Measurements from ENCODE around the gene CRISPLD2.

CRISPLD2 gene

GRCh38 chr16:84800158-84800978 is 19.4 kb upstream of the CRISPLD2 start:
- peaks cover 2 to 9% of the 10 kb centered on the region in 2 experiments for H3K4me1 ChIP-seq (ENCODE audit: control insufficient read depth in 1 of 2, insufficient read depth in 1 of 2, low read depth in 1 of 2, low read length in 1 of 2)
- no peaks in the 10 kb centered on the region for H3K27me3 ChIP-seq
- no peaks in the 10 kb centered on the region for H3K36me3 ChIP-seq
- H3K9me3 ChIP-seq, result no peaks in the 10 kb centered on the region
- peak overlapping the region; percentile 7 for H3K27ac ChIP-seq
- H3K4me3 ChIP-seq (ENCODE audit: low read depth in 1 of 2, low read length in 1 of 2), result no peak overlapping the region
- TF ChIP-seq CTCF (IDR thresholded peaks at IDR 0.05), result no peak

GRCh38 chr16:84803146-84803545 is 16.6 kb upstream of the CRISPLD2 start:
- Histone ChIP-seq H3K9me3 (no peaks in the 10 kb centered on the region), H3K4me1 (ENCODE audit: control insufficient read depth in 1 of 2, insufficient read depth in 1 of 2, low read depth in 1 of 2, low read length in 1 of 2) (peaks cover 30% of the 10 kb centered on the region in 2 experiments), H3K27ac (no peak overlapping the region), H3K4me3 (ENCODE audit: low read depth in 1 of 2, low read length in 1 of 2) (no peak overlapping the region), H3K36me3 (no peaks in the 10 kb centered on the region), H3K27me3 (no peaks in the 10 kb centered on the region)
- TF ChIP-seq CTCF (IDR thresholded peaks at IDR 0.05), result no peak

GRCh38 chr16:84804326-84804725 is 15.5 kb upstream of the CRISPLD2 start:
- Histone ChIP-seq H3K27me3 (no peaks in the 10 kb centered on the region), H3K9me3 (no peaks in the 10 kb centered on the region), H3K4me1 (ENCODE audit: control insufficient read depth in 1 of 2, insufficient read depth in 1 of 2, low read depth in 1 of 2, low read length in 1 of 2) (peaks cover 41 to 42% of the 10 kb centered on the region in 2 experiments), H3K4me3 (ENCODE audit: low read depth in 1 of 2, low read length in 1 of 2) (no peak overlapping the region), H3K36me3 (no peaks in the 10 kb centered on the region), H3K27ac (no peak overlapping the region)
- TF ChIP-seq CTCF (IDR thresholded peaks at IDR 0.05), result no peak

- Histone ChIP-seq H3K36me3 (no peaks in the 10 kb centered on the region), H3K27ac (peak overlapping the region; percentile 89), H3K4me3 (ENCODE audit: low read depth in 1 of 2, low read length in 1 of 2) (peak overlapping the region; percentile 36 to 54)
Measured at GRCh38 chr16:84806256-84806889, 13.4 kb upstream of the CRISPLD2 start.

GRCh38 chr16:84806890-84807258 is 12.9 kb upstream of the CRISPLD2 start:
- no peak for TF ChIP-seq CTCF (IDR thresholded peaks at IDR 0.05)
- peak overlapping the region; percentile 89 for H3K27ac ChIP-seq
- H3K9me3 ChIP-seq, result no peaks in the 10 kb centered on the region
- no peaks in the 10 kb centered on the region for H3K36me3 ChIP-seq
- H3K4me1 ChIP-seq (ENCODE audit: control insufficient read depth in 1 of 2, insufficient read depth in 1 of 2, low read depth in 1 of 2, low read length in 1 of 2), result peaks cover 65 to 66% of the 10 kb centered on the region in 2 experiments
- H3K27me3 ChIP-seq, result no peaks in the 10 kb centered on the region
- peak overlapping the region; percentile 36 to 54 for H3K4me3 ChIP-seq (ENCODE audit: low read depth in 1 of 2, low read length in 1 of 2)

More at GRCh38 chr16:84806256-84806889, 13.4 kb upstream of the CRISPLD2 start:
- Histone ChIP-seq H3K4me1 (ENCODE audit: control insufficient read depth in 1 of 2, insufficient read depth in 1 of 2, low read depth in 1 of 2, low read length in 1 of 2) (peaks cover 60 to 61% of the 10 kb centered on the region in 2 experiments), H3K9me3 (no peaks in the 10 kb centered on the region), H3K27me3 (no peaks in the 10 kb centered on the region)
- TF ChIP-seq CTCF (IDR thresholded peaks at IDR 0.05), result no peak

All from neutrophil (primary cell).